ENCODE measurements around the gene MKRN2. TPM values are rescaled to one million over a fixed set of nuclear protein-coding genes. Genes with fewer than 3 reads are reported as not detected.

Gene MKRN2
- total RNA-seq, 4 donors from 2014 or later: 14.6 to 28.4 (median 19.4) TPM

DNA sequence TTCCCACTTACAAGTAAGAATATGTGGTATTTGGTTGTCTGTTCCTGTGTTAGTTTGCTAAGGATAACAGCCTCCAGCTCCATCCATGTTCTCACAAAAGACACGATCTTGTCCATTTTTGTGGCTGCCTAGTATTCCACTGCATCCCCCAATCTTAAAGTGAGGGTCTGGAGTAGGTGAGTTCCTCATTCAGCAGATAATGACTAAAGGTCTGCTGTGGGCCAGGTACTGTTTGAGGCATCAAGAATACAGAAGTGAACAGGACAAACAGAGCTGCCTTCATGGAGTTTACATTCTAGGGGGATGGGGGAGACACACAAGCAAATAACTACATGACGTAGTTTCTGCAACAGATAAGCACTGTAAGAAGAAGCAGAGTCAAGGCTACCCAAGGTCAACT lies 35.9 kb upstream of the MKRN2 start:
- no peak for DNase-seq
- Histone ChIP-seq H3K36me3 (peaks cover 0 to 61% (median 4%) of the 10 kb centered on the region in 3 donors), H3K4me3 (no peak overlapping the region), H3K27me3 (no peaks in the 10 kb centered on the region), H3K9me3 (no peaks in the 10 kb centered on the region), H3K4me1 (peaks cover 0 to 3% (median 0%) of the 10 kb centered on the region in 3 donors), H3K27ac (no peak overlapping the region)
- WGBS, 2 donors: 94 to 96% methylated on average over 2 of the region's 2 CpGs
- TF ChIP-seq, protein P1, sequence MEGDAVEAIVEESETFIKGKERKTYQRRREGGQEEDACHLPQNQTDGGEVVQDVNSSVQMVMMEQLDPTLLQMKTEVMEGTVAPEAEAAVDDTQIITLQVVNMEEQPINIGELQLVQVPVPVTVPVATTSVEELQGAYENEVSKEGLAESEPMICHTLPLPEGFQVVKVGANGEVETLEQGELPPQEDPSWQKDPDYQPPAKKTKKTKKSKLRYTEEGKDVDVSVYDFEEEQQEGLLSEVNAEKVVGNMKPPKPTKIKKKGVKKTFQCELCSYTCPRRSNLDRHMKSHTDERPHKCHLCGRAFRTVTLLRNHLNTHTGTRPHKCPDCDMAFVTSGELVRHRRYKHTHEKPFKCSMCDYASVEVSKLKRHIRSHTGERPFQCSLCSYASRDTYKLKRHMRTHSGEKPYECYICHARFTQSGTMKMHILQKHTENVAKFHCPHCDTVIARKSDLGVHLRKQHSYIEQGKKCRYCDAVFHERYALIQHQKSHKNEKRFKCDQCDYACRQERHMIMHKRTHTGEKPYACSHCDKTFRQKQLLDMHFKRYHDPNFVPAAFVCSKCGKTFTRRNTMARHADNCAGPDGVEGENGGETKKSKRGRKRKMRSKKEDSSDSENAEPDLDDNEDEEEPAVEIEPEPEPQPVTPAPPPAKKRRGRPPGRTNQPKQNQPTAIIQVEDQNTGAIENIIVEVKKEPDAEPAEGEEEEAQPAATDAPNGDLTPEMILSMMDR (IDR thresholded peaks at IDR 0.05): no peak
- TF ChIP-seq POLR2A (IDR thresholded peaks at IDR 0.05): no peak
- intact Hi-C loops (cut with DNase I): no loop called here

DNA sequence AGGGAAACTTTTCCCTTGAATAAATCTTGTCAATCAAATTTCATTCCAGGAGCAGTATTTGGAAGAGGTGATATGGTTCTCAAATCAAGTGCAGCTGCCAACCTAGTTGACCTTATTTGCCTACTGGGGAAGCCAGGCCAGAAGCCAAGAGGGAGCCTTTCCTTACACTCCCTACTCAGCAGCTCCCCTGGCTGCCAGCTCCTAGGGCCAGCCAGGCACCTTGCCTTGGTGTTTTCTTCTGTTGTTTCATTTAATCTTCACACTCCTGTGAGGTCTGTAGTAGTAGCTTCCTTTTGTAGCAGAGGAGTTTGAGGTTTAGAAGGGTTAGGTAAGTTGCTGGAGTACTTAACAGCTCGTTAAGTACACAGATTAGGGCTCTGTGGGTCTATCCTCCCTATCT lies 34.2 kb upstream of the MKRN2 start:
- DNase-seq: no peak
- H3K36me3 ChIP-seq: peaks cover 0 to 78% (median 4%) of the 10 kb centered on the region in 3 donors
- no peak overlapping the region for H3K27ac ChIP-seq
- no peaks in the 10 kb centered on the region for H3K27me3 ChIP-seq
- H3K9me3 ChIP-seq: no peaks in the 10 kb centered on the region
- no peak overlapping the region for H3K4me3 ChIP-seq
- TF ChIP-seq, protein P1 (IDR thresholded peaks at IDR 0.05): no peak
- no peak for TF ChIP-seq POLR2A (IDR thresholded peaks at IDR 0.05)
- intact Hi-C loops (cut with DNase I): no loop called here
- peaks cover 0 to 3% (median 0%) of the 10 kb centered on the region in 3 donors for H3K4me1 ChIP-seq
- 87 to 100% methylated on average over 1 of the region's 1 CpG for WGBS, 2 donors

DNA sequence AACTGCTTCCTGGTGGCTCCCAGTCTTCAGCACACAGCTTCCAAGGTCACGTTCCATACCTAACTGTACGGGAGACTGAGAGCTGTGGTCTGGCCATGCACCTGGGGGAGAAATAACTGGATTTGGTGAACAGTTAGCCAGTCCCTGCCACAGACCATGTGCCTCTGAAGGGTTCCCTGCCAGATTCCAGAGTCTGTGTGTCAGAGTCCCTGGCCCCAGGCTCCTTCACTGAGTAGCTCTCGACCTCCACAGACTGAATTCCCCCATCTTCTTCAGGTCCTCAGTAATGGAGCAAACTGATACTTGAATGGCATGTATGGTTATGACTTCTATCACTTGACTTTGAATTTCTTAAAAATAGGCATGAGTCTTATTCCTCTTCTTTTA lies 29.1 kb upstream of the MKRN2 start:
- no peaks in the 10 kb centered on the region for H3K9me3 ChIP-seq
- H3K27me3 ChIP-seq: no peaks in the 10 kb centered on the region
- no peak for DNase-seq
- no peaks in the 10 kb centered on the region for H3K4me1 ChIP-seq
- intact Hi-C loops (cut with DNase I): no loop called here
- no peak overlapping the region for H3K27ac ChIP-seq
- no peak overlapping the region for H3K4me3 ChIP-seq
- 93 to 100% methylated on average over 3 of the region's 3 CpGs for WGBS, 2 donors
- no peak for TF ChIP-seq POLR2A (IDR thresholded peaks at IDR 0.05)
- TF ChIP-seq, protein P1 (IDR thresholded peaks at IDR 0.05): no peak
- H3K36me3 ChIP-seq: peaks cover 0 to 84% (median 0%) of the 10 kb centered on the region in 3 donors

DNA sequence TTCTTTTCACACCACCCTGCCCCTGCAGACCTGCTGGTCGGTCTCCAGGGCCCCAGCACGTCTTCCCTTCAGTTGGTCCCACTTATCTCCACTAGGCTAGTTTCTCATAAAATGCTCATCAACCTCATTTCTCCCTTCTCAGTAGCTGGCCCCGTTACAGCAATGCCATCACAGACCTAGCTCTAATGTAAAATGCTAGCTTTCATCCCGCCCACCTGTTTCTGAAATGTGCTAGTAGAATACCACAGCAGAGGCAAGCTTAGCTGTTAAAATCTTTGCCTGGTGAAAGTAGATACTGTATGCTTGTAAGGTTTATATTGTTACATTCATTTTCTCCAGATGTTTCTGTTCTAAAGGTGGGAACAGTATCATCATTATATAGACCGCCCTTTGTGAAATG lies 24.7 kb upstream of the MKRN2 start:
- Histone ChIP-seq H3K4me3 (no peak overlapping the region), H3K27me3 (no peaks in the 10 kb centered on the region), H3K27ac (no peak overlapping the region), H3K4me1 (peaks cover 0 to 5% (median 0%) of the 10 kb centered on the region in 3 donors), H3K36me3 (peaks cover 0 to 62% (median 0%) of the 10 kb centered on the region in 3 donors), H3K9me3 (no peaks in the 10 kb centered on the region)
- TF ChIP-seq, protein P1 (IDR thresholded peaks at IDR 0.05): no peak
- TF ChIP-seq POLR2A (IDR thresholded peaks at IDR 0.05): no peak
- WGBS, 2 donors: 90 to 93% methylated on average over 5 of the region's 5 CpGs
- no peak for DNase-seq
- intact Hi-C loops (cut with DNase I): no loop called here

DNA sequence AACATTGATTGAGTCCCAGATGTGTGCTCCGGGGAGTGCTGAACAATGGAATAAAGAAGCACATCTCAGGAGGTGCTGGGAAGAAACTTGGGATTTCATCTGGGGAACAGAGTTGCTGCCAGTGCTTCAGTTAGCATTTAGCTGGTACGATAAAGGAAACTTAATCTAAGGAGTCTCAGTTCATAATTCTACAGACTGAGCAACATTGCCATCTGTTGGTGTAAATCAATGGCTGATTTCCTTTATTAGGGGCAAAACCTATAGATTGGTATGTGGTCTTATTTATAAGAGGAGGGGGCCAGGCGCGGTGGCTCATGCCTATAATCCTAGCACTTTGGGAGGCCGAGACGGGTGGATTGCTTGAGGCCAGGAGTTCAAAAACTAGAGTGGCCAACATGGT lies 20.5 kb upstream of the MKRN2 start:
- H3K27me3 ChIP-seq: no peaks in the 10 kb centered on the region
- peaks cover 0 to 51% (median 6%) of the 10 kb centered on the region in 3 donors for H3K36me3 ChIP-seq
- H3K4me3 ChIP-seq: no peak overlapping the region
- no peak overlapping the region for H3K27ac ChIP-seq
- no peaks in the 10 kb centered on the region for H3K9me3 ChIP-seq
- TF ChIP-seq, protein P1 (IDR thresholded peaks at IDR 0.05): no peak
- no peak for TF ChIP-seq POLR2A (IDR thresholded peaks at IDR 0.05)
- intact Hi-C loops (cut with DNase I): no loop called here
- whole genome bisulfite sequencing, 2 donors: 88 to 94% methylated on average over 6 of the region's 6 CpGs
- DNase-seq: no peak
- H3K4me1 ChIP-seq: peaks cover 0 to 5% (median 0%) of the 10 kb centered on the region in 3 donors
